SK-N-SH treated with all-trans-retinoic acid at 6 μM for 48 hours (cell line): ENCODE results near the gene MECR.

ENCODE experiments used
- ATAC-seq: fragments of 200-7000 bp; cut with Tn5 transposase; 3 replicates; pipeline ENCODE4 v1.9.1; 2020; ENCODE audit warnings: mild to moderate bottlenecking, moderate library complexity
- ARNTL ChIP-seq: fragments of 450-650 bp; formaldehyde crosslinking; IDR thresholded peaks from 2 replicates; pipeline ENCODE4 v1.5.0; 2020; ENCODE audit warnings: low read depth, mild to moderate bottlenecking, moderate library complexity, borderline replicate concordance
- BACH2 ChIP-seq: fragments of 250-450 bp; sonication (Bioruptor Pico); IDR thresholded peaks from 2 replicates; pipeline ENCODE4 v1.9.0; 2021; ENCODE audit warnings: mild to moderate bottlenecking, borderline replicate concordance
- CREB5 ChIP-seq: fragments of 250-450 bp; sonication (Bioruptor Pico); IDR thresholded peaks from 2 replicates; pipeline ENCODE4 v1.5.1; 2020; ENCODE audit warnings: low read depth, mild to moderate bottlenecking, moderate library complexity
- GLIS3 ChIP-seq: fragments of 250-450 bp; sonication (Bioruptor Pico); IDR thresholded peaks from 2 replicates; pipeline ENCODE4 v1.5.0; 2020; ENCODE audit warnings: mild to moderate bottlenecking, moderate library complexity
- ISL1 ChIP-seq: fragments of 250-450 bp; sonication (Bioruptor Pico); IDR thresholded peaks from 2 replicates; pipeline ENCODE4 v2.1.2; 2022; ENCODE audit warnings: mild to moderate bottlenecking, moderate library complexity
- PATZ1 ChIP-seq: fragments of 250-450 bp; sonication (Bioruptor Pico); IDR thresholded peaks from 2 replicates; pipeline ENCODE4 v1.8.0; 2020; ENCODE audit warnings: mild to moderate bottlenecking, moderate library complexity, borderline replicate concordance
- POU6F1 ChIP-seq: fragments of 250-450 bp; sonication (Bioruptor Pico); IDR thresholded peaks from 2 replicates; pipeline ENCODE4 v1.8.0; 2021; ENCODE audit warnings: low read depth, mild to moderate bottlenecking, moderate library complexity, borderline replicate concordance
- PPARA ChIP-seq: fragments of 250-450 bp; sonication (Bioruptor Pico); IDR thresholded peaks from 2 replicates; pipeline ENCODE4 v1.5.0; 2020; ENCODE audit warnings: mild to moderate bottlenecking, borderline replicate concordance
- SNAI2 ChIP-seq: fragments of 250-450 bp; sonication (Bioruptor Pico); IDR thresholded peaks from 2 replicates; pipeline ENCODE4 v1.5.0; 2020; ENCODE audit warnings: mild to moderate bottlenecking, moderate library complexity
- TCF4 ChIP-seq: fragments of 250-450 bp; sonication (Bioruptor Pico); IDR thresholded peaks from 2 replicates; pipeline ENCODE4 v1.8.0; 2021; ENCODE audit warnings: mild to moderate bottlenecking, moderate library complexity, borderline replicate concordance
- TOX ChIP-seq: fragments of 250-450 bp; sonication (Bioruptor Pico); IDR thresholded peaks from 2 replicates; pipeline ENCODE4 v1.8.0; 2021; ENCODE audit warnings: mild to moderate bottlenecking, moderate library complexity, borderline replicate concordance
- TSHZ2 ChIP-seq: fragments of 250-450 bp; sonication (Bioruptor Pico); IDR thresholded peaks from 2 replicates; pipeline ENCODE4 v1.5.0; 2020; ENCODE audit warnings: mild to moderate bottlenecking, moderate library complexity
- ZC3H10 ChIP-seq: fragments of 250-450 bp; sonication (Bioruptor Pico); IDR thresholded peaks from 2 replicates; pipeline ENCODE4 v1.5.1; 2021; ENCODE audit warnings: mild to moderate bottlenecking, moderate library complexity
- ZFP3 ChIP-seq: fragments of 250-450 bp; sonication (Bioruptor Pico); IDR thresholded peaks from 2 replicates; pipeline ENCODE4 v1.5.0; 2020; ENCODE audit warnings: mild to moderate bottlenecking, moderate library complexity
- ZNF565 ChIP-seq: fragments of 450-650 bp; formaldehyde crosslinking; conservative IDR thresholded peaks from 2 replicates; pipeline ENCODE4 v1.5.0; 2020; ENCODE audit warnings: low read depth, mild to moderate bottlenecking, moderate library complexity
- ZNF70 ChIP-seq: fragments of 450-650 bp; formaldehyde crosslinking; IDR thresholded peaks from 2 replicates; pipeline ENCODE4 v1.5.0; 2020; ENCODE audit warnings: mild to moderate bottlenecking, moderate library complexity

Gene MECR

GRCh38 chr1:29267321-29268070 is 36.8 kb upstream of the MECR start:
- ATAC-seq = no peak
- TF ChIP-seq POU6F1 (CRISPR knock-in tag) = no peak
- TF ChIP-seq ZNF70 (CRISPR knock-in tag) = no peak
- no peak for TF ChIP-seq ZFP3 (CRISPR knock-in tag)

- ATAC-seq = no peak
- TF ChIP-seq CREB5 (no peak), TCF4 (CRISPR knock-in tag) (no peak), TSHZ2 (CRISPR knock-in tag) (no peak), TOX (no peak), ZNF70 (CRISPR knock-in tag) (no peak), ARNTL (CRISPR knock-in tag) (no peak), SNAI2 (CRISPR knock-in tag) (no peak), ZC3H10 (CRISPR knock-in tag) (no peak), PPARA (CRISPR knock-in tag) (no peak), ZFP3 (CRISPR knock-in tag) (no peak), PATZ1 (CRISPR knock-in tag) (no peak), GLIS3 (no peak), ZNF565 (CRISPR knock-in tag) (no peak), BACH2 (CRISPR knock-in tag) (no peak)
- TF ChIP-seq, all 23 proteins: peak for 0
Observed at GRCh38 chr1:29266912-29267311, 36.2 kb upstream of the MECR start.

GRCh38 chr1:29264773-29265389 is 34.1 kb upstream of the MECR start:
- ATAC-seq = no peak
- TF ChIP-seq POU6F1 (CRISPR knock-in tag) (no peak), ARNTL (CRISPR knock-in tag) (no peak), ISL1 (CRISPR knock-in tag) (no peak), PATZ1 (CRISPR knock-in tag) (no peak), ZNF565 (CRISPR knock-in tag) (no peak), ZFP3 (CRISPR knock-in tag) (no peak), GLIS3 (no peak), TSHZ2 (CRISPR knock-in tag) (no peak)
